Astrocyte (in vitro differentiated cells and primary cell): ENCODE data around the gene FAM124B. TPM values are rescaled to one million over a fixed set of nuclear protein-coding genes. Genes with fewer than 3 reads are reported as not detected.

Source experiments
- DNase-seq: peaks from one replicate; pipeline ENCODE4 v3.0.0-alpha.2; 2010; ENCODE audit warnings: low read depth
- FAIRE-seq: peaks from 2 replicates; lab custom pipeline; 2011; peaks lifted over from hg19 to GRCh38; lab: Jason Lieb, UNC
- H2AFZ ChIP-seq: 2 replicates; pipeline ENCODE4 v1.6.0; 2012; ENCODE audit warnings: low read depth, low read length, inconsistent platforms
- H3K27ac ChIP-seq: 2 replicates; pipeline ENCODE4 v1.5.1; 2011; ENCODE audit warnings: low read depth, low read length, inconsistent platforms
- H3K27me3 ChIP-seq: 2 replicates; pipeline ENCODE4 v1.6.0; 2011; ENCODE audit warnings: low read length, inconsistent platforms; ENCODE audit not compliant: insufficient read depth
- H3K36me3 ChIP-seq: 2 replicates; pipeline ENCODE4 v1.5.1; 2011; ENCODE audit warnings: low read length, inconsistent platforms; ENCODE audit not compliant: insufficient read depth
- H3K4me1 ChIP-seq: 2 replicates; pipeline ENCODE4 v1.5.1; 2011; ENCODE audit warnings: low read length, inconsistent platforms; ENCODE audit not compliant: insufficient read depth
- H3K4me2 ChIP-seq: 2 replicates; pipeline ENCODE4 v1.6.0; 2012; ENCODE audit warnings: low read length, inconsistent platforms
- H3K4me3 ChIP-seq: 2 replicates; pipeline ENCODE4 v1.5.1; 2011; ENCODE audit warnings: low read depth, mild to moderate bottlenecking, low read length, inconsistent platforms; ENCODE audit not compliant: insufficient read depth
- H3K79me2 ChIP-seq: 2 replicates; pipeline ENCODE4 v1.6.0; 2012; ENCODE audit warnings: mild to moderate bottlenecking, low read length, inconsistent platforms; ENCODE audit not compliant: insufficient read depth
- H3K9ac ChIP-seq: 2 replicates; pipeline ENCODE4 v1.6.0; 2012; ENCODE audit warnings: mild to moderate bottlenecking, low read length, inconsistent platforms
- H3K9me3 ChIP-seq: 2 replicates; pipeline ENCODE4 v1.5.1; 2012; ENCODE audit warnings: low read depth, mild to moderate bottlenecking, low read length, inconsistent platforms; ENCODE audit not compliant: insufficient read depth
- H4K20me1 ChIP-seq: 2 replicates; pipeline ENCODE4 v1.6.0; 2012; ENCODE audit warnings: low read length, inconsistent platforms; ENCODE audit not compliant: insufficient read depth
- H3K27ac Mint-ChIP-seq: one replicate; pipeline ENCODE4 v1.8.0; 2021; ENCODE audit warnings: mild to moderate bottlenecking, mixed read lengths; ENCODE audit not compliant: unreplicated experiment
- H3K27me3 Mint-ChIP-seq: one replicate; pipeline ENCODE4 v1.8.0; 2021; ENCODE audit warnings: low read depth, mixed read lengths; ENCODE audit not compliant: unreplicated experiment
- H3K36me3 Mint-ChIP-seq: one replicate; pipeline ENCODE4 v1.8.0; 2021; ENCODE audit warnings: low read depth, mixed read lengths; ENCODE audit not compliant: unreplicated experiment
- H3K4me1 Mint-ChIP-seq: one replicate; pipeline ENCODE4 v1.8.0; 2021; ENCODE audit warnings: low read depth, mixed read lengths; ENCODE audit not compliant: unreplicated experiment
- H3K4me3 Mint-ChIP-seq: one replicate; pipeline ENCODE4 v1.8.0; 2021; ENCODE audit warnings: mild to moderate bottlenecking, moderate library complexity, mixed read lengths; ENCODE audit not compliant: unreplicated experiment
- H3K9me3 Mint-ChIP-seq: one replicate; pipeline ENCODE4 v1.8.0; 2021; ENCODE audit warnings: mild to moderate bottlenecking, mixed read lengths; ENCODE audit not compliant: unreplicated experiment
- CTCF ChIP-seq: IDR thresholded peaks from 2 replicates; pipeline ENCODE4 v1.5.1; 2011; ENCODE audit warnings: low read depth, mild to moderate bottlenecking, inconsistent platforms, low read length, moderate library complexity; ENCODE audit not compliant: insufficient read depth
- EZH2 ChIP-seq: IDR thresholded peaks from 2 replicates; pipeline ENCODE4 v1.6.1; 2012; ENCODE audit warnings: mild to moderate bottlenecking, low read length, inconsistent platforms; ENCODE audit not compliant: insufficient read depth
- total RNA-seq: library from RNA; stranded (reverse); gene quantifications from 2 replicates; pipeline ENCODE4 v1.2.1, GENCODE V29; 2021

Gene FAM124B
- total RNA-seq, 1 donor from 2014 or later = not detected

- FAIRE-seq = no peak
- no peaks in the 10 kb centered on the region for H4K20me1 ChIP-seq
- Mint-ChIP-seq H3K36me3 (no peaks in the 10 kb centered on the region), H3K27me3 (peaks cover 2% of the 10 kb centered on the region), H3K9me3 (no peaks in the 10 kb centered on the region), H3K4me1 (no peaks in the 10 kb centered on the region), H3K27ac (no peak overlapping the region), H3K4me3 (no peak overlapping the region)
- DNase-seq = no peak
- H3K4me2 ChIP-seq = no peak overlapping the region
- TF ChIP-seq CTCF (no peak), EZH2 (no peak)
- no peaks in the 10 kb centered on the region for H3K79me2 ChIP-seq
- H3K36me3 ChIP-seq = no peaks in the 10 kb centered on the region
- H3K4me1 ChIP-seq = no peaks in the 10 kb centered on the region
- H3K4me3 ChIP-seq = no peak overlapping the region
- H3K27ac ChIP-seq = no peak overlapping the region
- H3K27me3 ChIP-seq = no peaks in the 10 kb centered on the region
- no peaks in the 10 kb centered on the region for H3K9me3 ChIP-seq
- H2AFZ ChIP-seq = no peak overlapping the region
- no peak overlapping the region for H3K9ac ChIP-seq
Observed at GRCh38 chr2:224365331-224365730, 36.6 kb downstream of the FAM124B start.

- no peaks in the 10 kb centered on the region for H3K4me1 Mint-ChIP-seq
- H3K9me3 Mint-ChIP-seq = no peaks in the 10 kb centered on the region
- Histone ChIP-seq H3K4me2 (no peak overlapping the region), H3K27me3 (no peaks in the 10 kb centered on the region), H3K4me3 (no peak overlapping the region), H3K4me1 (no peaks in the 10 kb centered on the region), H3K9ac (no peak overlapping the region), H3K79me2 (no peaks in the 10 kb centered on the region), H2AFZ (no peak overlapping the region), H3K36me3 (no peaks in the 10 kb centered on the region), H4K20me1 (no peaks in the 10 kb centered on the region), H3K27ac (no peak overlapping the region), H3K9me3 (no peaks in the 10 kb centered on the region)
- peaks cover 2% of the 10 kb centered on the region for H3K27me3 Mint-ChIP-seq
- H3K4me3 Mint-ChIP-seq = no peak overlapping the region
- no peak for FAIRE-seq
- DNase-seq = no peak
- H3K36me3 Mint-ChIP-seq = no peaks in the 10 kb centered on the region
- H3K27ac Mint-ChIP-seq = no peak overlapping the region
- TF ChIP-seq EZH2 (no peak), CTCF (no peak)
Observed at GRCh38 chr2:224363281-224363680, 38.6 kb downstream of the FAM124B start.

- no peak for FAIRE-seq
- Histone ChIP-seq H3K9ac (no peak overlapping the region), H3K27me3 (no peaks in the 10 kb centered on the region), H3K79me2 (no peaks in the 10 kb centered on the region), H3K36me3 (no peaks in the 10 kb centered on the region), H3K9me3 (no peaks in the 10 kb centered on the region), H3K27ac (no peak overlapping the region), H3K4me3 (no peak overlapping the region), H2AFZ (no peak overlapping the region), H3K4me2 (no peak overlapping the region), H4K20me1 (no peaks in the 10 kb centered on the region), H3K4me1 (no peaks in the 10 kb centered on the region)
- Mint-ChIP-seq H3K4me3 (no peak overlapping the region), H3K27ac (no peak overlapping the region), H3K27me3 (peaks cover 2% of the 10 kb centered on the region), H3K9me3 (no peaks in the 10 kb centered on the region), H3K36me3 (no peaks in the 10 kb centered on the region), H3K4me1 (no peaks in the 10 kb centered on the region)
- TF ChIP-seq EZH2 (no peak), CTCF (no peak)
- DNase-seq = no peak
Observed at GRCh38 chr2:224362094-224362493, 39.8 kb downstream of the FAM124B start.
